ENCODE data around the gene SEPTIN12.
A peak's percentile ranks its signal among the peaks of the same experiment; 100 is the strongest.
"Not testable (repeated sequence)": the region's sequence is repeated elsewhere in the genome, so short reads cannot be mapped to it uniquely, and the experiment has no call there.

Gene SEPTIN12

DNA sequence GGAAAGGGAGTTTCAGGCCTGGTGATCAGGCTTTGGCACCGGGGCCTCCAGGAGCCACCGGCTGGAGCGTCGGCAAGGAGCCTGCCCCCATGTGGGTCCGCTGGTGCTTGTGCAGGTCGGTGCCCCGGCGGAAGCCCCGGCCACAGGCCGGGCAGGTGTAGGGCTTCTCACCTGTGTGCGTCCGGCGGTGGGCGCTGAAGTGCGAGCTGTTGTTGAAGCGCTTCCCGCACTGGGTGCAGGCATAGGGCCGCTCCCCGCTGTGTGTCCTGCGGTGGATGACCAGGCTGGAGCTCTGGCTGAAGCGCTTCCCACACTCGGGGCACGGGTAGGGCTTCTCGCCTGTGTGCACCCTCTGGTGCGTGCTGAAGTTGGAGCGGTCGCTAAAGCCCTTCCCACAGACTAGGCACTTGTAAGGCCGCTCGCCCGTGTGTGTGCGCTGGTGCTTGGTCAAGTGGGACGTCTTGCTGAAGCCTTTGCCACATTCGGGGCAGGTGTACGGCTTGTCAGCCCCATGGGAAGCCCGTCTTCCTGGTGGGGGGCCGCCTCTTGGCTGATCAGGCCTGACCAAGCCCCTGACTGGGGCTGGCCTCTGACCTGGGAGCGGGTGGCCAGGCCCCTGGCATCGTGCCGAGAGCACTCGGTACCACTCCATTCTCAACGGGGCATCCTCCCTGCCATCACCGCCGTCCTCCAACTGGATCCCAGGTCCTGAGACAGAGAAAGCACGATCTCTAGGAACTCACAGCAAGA is 35.6 kb downstream of the SEPTIN12 start:
- no peak for DNase-seq (ENCODE audit: low spot score)

DNA sequence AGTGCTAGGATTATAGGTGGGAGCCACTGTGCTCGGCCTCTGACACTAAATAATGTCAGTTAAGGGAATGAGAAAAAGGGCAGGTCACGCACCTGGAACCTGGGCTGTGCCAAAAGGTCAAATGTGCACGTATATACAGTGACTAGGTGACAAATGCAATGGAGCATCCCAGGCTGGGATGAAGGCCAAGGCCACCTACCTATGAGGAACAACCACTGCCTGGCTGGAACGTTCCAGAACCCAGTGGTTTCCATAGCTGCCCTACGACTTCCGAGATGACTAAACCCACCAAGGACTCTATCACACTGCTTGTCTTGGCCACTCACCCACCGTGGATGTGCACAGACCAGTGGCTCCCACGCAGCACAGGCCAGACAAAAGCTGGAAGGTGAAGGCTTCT is 37.2 kb downstream of the SEPTIN12 start:
- no peak for DNase-seq (ENCODE audit: low spot score)

DNA sequence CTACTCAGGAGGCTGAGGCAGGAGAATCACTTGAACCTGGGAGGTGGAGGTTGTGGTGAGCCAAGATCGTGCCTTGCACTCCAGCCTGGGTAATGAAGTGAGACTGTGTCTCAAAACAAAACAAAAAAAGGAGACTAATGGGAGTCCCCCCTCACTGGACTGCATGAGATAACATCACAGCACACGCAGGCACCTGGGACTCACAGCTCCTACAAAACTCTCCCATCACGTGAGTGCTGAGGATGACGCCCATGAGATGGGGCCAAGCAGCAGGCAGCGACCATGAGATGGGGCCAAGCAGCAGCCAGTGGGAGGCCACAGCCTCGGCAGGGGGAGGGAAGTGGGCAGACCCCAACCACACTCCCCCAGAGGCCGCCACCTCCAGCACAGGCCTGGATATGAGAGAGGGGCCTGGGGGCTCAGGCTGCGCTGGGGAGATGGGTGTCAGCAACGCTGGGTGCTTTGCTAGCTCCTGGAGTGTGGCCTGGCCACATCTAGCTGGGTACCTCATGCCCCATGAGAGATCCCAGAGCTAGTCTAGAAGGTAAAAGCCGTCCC is 38.4 kb downstream of the SEPTIN12 start:
- no peak for DNase-seq (ENCODE audit: low spot score)

DNA sequence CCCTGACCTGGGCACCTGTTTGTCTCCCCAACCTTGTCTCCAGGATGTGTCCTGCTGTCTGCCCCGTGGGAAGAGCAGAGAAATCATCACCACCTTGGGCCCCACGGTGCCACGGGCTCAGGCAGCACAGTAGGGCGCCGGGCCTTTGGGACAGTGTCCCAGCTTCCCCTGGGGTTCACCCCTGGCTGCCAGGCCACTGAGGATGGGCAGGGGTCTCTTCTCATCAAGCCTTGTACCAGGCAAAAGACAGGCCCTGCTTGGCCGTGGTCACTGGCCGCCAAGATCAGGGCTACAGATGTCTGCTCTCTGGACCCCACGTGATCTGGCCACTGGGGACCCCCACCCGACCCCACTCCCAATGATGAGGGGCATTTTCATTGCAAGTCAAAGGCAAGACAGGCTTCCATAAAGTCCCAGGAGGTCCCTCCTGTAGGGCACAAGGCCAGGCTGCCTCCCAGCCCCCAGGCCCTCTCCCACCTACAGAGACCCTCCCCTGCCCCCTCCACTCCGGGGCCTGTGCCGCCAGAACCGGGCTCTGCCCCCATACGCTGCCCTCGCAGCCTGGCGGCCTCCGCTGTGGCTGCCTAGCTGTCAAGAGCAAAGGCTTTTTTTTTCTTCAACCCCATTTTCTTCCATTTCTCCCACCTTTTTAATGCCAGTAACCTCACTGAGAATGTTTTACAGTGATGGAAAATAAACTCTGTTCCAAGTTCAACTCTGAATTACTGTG is 39.3 kb downstream of the SEPTIN12 start:
- DNase-seq (ENCODE audit: low spot score): no peak

DNA sequence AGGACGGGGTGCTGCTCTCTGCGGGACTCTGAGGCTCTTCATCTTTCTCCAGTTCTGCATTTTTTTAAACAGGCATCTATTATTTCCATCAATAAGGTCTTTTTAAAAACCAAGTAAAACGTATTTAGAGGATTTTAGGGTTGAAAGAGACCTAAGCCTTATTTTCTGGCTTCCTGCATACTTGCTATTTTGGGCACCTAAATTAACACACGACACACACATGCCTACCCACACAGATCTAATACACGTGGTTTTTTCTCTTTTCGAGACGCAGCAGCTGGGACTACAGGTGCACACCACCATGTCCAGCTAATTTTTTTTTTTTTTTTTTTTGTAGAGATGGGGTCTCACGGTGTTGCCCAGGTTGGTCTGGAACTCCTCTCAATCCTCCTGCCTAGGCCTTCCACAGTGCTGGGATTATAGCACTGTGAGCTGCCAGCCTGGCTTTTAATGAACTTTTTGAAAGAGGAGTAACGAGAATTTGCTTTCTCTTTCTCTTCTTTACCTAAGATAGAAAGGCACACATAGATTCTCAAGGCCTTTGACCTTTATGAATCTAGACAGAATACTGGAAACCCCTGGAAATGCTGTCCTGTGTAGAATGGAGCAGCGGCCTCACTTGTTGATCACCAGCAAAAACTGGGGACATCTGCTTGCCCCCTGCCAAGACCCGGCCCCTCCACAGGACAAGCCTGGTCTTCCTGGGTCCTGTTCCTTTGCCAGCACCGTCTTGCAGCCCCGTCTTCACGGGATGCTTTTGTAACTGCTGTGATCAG is 40.1 kb downstream of the SEPTIN12 start:
- DNase-seq (ENCODE audit: low spot score): no peak

DNA sequence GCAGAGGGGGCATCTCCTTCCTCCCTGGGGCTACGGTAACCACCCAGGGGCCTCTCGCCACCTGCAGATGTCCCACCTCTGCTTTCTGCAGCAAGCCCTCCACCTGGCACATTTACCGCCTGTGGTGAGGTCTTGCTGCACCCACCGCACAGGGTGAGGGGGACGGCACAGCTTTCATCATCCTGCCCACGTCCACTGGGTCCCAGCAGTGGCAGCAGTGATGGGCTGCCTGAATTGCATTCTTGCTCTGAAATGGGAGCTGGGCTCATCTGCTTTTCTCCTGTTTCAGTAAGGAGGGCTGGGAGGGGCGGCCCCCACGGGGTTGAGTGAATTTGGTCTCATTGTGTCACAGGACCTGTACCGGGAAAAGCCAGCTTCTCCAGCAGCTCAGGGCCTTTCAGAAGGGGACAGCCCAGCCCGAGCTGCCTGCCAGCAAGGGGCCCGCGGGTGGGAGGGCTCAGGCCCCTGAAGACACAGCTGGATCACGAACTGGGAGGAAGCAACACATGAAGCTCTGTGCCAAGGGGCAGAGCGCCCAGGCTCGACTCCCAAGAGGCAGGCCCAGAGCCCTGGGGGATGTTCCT is 41.1 kb downstream of the SEPTIN12 start:
- no peak for DNase-seq (ENCODE audit: low spot score)

DNA sequence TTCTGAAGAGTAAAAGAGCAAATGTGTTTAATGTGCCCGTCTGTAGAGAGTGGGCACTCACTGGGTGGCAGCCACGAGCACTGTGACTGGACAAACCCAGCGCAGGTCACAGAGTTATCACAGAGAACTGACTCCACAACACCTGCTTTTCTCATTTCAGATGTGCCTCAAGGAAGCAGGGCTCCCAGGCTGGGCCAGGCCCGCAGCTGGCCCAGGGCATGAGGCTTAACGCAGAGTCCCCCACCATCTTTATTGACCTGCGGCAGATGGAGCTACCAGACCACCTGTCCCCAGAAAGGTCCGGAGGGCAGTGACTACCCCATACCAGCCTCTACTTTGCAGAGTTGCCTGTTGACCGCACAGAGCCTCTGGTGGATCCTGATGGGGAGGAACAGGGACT is 41.9 kb downstream of the SEPTIN12 start:
- DNase-seq (ENCODE audit: low spot score): no peak

DNA sequence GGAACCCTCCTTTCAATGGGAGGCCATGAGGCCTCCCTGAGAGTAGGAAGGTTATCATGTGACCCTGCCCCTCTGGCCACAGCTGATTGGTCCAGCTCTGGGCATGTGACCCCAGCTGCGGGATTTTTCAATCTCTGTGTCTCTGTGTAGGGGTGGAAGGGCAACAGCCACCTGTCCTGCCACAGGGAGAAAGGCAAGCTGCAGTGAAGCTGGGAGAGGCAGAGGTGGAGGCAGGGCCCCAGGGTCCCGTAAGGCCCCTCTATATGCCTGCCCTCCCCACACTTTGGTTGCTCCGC is 42.9 kb downstream of the SEPTIN12 start:
- no peak for DNase-seq (ENCODE audit: low spot score)

DNA sequence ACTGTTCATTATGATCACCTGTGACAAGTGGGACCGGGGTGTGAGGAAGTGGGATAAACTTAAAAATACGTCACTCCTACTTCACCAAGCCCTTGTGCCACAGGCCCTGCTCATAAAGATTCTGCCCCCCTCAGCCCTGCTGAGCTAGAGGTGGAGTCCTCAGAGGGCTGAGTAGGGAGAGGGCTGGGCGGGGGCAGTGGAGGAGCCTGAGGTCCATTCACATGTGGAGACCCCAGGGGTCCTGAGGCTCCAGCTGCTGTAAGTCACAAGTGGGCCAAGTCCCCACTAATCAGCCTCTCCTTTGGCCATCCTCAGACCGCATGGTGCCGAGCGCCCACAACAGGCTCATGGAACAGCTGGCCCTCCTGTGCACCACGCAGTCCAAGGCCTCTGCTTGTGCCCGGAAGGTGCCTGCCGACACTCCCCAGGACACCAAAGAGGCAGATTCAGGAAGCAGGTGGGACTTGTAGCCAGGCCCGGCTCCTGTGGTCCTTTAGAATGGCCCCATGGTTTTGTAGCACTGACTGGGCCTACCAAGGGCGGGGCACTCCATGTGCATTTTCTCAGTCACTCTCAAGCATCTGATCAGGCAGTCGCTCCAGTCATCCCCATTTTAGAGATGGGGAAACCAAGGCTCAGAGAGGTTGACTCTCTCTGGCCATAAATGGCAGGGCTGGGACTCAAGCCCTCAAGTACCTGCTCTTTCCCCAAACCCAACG is 43.4 kb downstream of the SEPTIN12 start:
- no peak for DNase-seq (ENCODE audit: low spot score)

DNA sequence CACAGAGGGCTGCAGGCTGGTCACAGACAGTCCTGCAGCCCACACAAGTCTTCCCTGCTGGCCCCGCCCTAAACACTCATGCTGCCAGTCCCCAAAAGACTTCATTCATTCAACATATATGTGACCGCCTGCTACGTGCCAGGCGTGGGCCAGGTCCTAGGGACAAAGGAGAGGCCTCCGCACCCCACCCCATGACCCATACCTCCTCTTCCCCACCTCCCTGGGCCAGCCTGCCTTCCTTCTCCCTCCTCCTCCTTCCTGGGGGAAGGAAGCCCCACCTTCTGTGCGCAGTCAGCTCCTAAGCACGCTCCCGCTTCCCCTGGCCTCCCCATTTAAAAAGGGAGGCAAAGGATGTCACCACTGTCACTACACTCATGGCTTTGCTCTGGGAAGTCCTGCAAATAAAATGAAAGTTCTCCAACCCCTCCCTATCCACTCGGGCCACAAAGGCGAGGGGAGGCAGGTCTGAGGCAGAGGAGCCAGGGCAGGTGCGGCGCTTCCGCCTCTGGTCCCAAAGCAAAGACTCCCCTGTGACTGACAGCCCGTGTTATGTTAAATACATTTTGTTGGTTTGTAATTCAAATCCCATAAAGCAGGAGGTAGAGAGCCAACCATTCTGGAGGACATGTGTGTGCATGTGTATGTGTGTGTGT is 44.8 kb downstream of the SEPTIN12 start:
- no peak for DNase-seq (ENCODE audit: low spot score)

DNA sequence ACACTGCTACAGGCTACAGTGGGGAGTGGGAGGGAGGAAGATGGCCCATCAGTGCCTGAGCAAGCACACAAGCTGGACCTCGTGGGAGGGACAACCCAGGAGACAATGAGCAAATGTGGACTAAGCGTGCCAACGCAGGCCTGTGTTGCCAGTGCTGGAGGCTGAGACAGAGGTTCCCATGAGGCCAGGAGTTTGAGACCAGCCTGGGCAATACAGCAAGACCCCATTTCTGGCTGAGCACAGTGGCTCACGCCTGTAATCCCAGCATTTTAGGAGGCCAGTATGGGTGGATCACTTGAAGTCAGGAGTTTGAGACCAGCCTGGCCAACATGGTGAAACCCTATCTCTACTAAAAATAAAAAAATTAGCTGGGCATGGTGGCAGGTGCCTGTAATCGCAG is 49.8 kb downstream of the SEPTIN12 start:
- not testable (repeated sequence) for DNase-seq (ENCODE audit: low spot score)

DNA sequence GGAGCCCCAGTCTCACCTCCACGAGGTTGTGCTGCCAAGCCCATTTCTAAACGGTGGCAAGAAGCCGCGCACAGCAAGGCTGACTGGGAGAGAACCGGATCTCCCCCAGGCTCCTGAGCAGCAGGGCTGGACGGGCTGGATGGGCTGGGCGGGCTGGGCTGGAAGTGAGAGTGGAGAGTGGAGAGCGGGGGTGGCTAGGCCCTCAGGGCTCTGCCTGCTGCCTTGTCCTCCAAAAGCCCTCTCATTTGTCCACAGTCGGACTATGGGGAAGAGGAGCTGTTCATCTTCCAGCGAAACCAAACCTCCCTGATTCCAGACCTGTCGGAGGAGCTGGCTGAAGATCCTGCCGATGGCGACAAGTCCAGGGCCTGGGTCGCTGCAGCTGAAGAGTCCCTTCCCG is 50.6 kb downstream of the SEPTIN12 start:
- no peak for DNase-seq (ENCODE audit: low spot score)

DNA sequence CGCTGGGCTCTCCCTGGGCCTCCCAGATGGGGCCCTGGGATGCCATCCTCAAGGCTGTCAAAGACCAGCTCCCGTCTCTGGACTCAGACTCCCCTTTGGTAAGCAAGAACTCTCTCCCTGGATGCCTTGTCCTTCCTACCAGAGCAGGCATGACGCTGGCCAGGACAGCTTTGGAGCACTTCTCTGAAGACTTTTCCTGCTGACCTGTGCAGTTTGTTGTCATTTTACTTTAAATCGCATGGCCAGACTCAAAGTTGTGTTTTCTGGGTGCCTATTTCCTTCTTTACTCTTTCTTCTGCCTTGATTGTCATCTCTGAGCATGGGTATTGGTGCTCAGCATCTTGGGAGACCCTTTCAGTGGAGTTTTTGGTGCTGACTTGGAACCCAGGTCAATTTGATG is 51.6 kb downstream of the SEPTIN12 start:
- no peak for DNase-seq (ENCODE audit: low spot score)

DNA sequence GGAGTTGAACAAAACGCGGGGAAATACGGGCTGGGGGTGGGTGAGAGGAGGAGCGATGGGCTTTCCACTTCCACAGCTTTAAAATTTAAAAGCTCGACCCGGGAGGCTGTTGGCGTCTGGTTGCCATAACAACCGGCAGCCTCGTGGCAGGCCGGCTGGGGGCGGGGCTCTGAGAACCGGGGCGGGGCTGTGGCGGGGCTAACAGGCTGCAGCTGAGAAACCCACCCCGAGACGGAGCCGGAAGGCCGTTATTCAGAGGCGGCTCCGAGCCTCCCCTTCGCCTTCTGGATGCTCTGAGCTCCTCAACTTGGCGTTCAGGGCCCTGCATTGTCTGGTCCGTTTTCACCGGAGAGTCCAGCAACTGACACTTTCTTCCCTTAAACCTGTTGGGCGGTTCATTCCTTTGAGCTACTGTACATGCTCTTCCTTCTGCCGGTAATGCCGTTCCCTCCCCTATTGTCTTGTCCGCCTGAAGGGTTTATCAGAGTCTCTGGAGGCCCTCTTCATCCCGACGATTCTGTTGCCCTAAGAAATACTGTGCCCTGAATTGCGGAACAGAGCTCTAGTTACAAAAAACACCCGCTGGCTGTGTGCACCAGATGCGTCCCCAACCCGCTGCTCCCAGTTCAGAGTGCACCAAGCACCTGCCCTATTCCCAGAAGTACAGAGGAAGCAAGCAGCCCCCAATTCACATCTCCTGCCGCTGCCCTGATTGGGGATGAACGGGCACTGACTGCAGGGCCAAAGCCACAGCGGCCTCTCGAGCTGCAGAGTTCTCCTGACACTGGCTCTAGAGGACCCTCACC is 53.2 kb downstream of the SEPTIN12 start:
- DNase-seq (ENCODE audit: low spot score): peak; percentile 94

DNA sequence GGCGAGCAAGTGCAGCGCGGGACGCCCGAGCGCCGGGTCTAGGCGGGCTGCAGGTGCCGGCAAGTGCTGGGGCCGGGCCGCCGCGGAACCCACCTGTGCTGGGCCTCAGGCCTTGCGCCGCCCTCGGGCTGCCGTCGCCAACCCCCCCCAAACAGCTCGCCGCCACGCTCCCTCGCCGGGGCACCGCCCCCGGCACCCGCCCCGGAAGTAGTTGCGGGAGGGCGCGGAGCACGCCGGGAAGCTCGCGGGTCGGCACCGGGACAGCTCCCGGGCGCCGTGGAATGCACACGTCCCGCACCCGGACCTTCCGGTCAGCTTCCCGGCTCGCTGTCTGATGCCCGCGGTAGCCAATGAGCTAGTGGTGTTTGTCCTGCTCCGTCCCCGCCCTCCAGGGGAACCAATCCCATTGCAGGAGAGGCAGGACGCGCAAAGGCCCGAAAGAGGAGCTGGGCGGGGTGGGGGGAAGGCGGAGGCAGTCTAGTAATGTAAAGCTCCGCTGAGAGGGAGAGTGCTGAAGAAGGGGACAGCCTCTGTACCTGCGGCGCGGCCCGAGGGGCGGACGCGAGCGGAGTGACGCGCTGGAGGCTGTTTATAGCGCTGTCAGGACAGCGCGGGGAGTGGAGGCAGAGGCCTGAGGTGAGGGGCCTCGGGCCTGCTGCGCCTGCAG is 53.9 kb downstream of the SEPTIN12 start, which contains the start of the genes ANKS3 and DNAAF8:
Gene ANKS3, minus strand, starts transcription at position 209 of the 667 bp plus-strand sequence. CDS start 4,122 bp downstream, outside the sequence.
Gene DNAAF8, plus strand, starts transcription at position 475 of the 667 bp plus-strand sequence. CDS start 1,978 bp downstream, outside the sequence.
- DNase-seq (ENCODE audit: low spot score): peak; percentile 75

DNA sequence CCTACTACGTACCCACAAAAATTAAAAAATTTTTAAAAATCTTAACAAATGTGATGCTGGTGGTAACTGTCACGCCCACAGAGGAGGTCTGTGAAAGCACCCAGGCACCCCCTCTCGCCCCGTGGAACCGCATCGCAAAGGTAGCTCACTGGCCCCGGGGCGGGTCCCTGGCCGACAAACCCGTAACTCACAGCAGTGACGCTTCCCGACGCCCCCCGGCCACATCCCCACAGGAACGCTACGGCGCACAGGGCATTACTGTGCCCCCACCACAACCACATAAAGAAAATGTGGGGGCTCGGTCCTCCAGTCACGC is 54.4 kb downstream of the SEPTIN12 start:
- no peak for DNase-seq (ENCODE audit: low spot score)

DNA sequence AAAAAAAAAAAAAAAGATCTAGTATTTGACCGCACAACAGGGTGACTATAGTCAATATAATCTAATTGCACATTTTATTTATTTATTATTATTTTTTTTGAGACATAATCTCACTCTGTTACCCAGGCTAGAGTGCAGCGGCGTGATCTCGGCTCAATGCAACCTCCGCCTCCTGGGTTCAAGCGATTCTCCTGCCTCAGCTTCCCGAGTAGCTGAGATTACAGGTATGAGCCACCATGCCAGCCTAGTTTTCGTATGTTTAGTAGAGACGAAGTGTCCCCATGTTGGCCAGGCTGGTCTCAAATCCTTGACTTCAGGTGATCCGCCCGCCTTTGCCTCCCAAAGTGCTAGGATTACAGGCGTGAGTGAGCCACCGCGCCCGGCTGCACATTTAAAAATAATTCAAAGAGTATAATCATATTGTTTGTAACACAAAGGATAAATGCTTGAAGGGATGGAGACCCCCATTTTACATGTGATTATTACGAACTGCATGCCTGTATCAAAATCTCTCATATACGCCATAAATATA is 54.9 kb downstream of the SEPTIN12 start:
- DNase-seq (ENCODE audit: low spot score): no peak

DNA sequence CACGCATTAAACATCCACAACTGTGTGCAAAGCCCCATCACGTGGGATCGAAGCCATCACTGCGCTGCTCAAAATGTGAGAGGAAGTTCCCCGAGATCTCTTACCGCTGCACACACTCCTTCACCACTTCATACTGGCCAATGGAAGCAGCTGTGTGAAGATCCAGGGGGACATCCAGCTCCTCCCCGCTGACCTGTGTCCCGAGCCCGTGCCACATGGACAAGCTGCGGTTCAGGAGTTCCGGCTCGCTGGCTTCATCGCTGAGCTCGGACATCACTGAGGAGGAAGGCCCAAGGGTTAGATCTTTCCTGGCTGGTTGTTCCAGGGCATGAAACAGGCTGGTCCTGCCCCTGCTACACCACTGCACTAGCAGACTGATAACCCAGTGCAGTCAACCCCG is 58.3 kb downstream of the SEPTIN12 start:
- no peak for DNase-seq (ENCODE audit: low spot score)

DNA sequence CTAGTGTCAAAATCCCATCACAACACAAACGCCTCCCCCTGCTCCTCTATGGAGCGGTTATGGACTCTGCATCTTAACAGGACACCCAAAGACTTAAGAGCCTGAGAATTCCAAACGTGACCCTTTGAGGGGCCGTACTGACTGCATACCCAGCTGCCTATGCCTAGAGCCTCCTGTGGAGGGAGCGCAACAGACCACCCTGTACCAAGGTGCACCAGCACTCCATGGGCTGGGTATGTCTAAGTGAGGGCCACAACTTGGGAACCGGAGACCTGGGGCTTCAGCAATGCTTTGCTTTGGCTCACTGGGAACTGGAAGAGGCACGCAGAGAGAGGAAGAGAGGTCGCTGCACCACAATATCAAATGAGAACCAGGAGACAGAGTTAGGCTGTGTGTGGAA is 59.5 kb downstream of the SEPTIN12 start:
- no peak for DNase-seq (ENCODE audit: low spot score)

Data from CD4-positive, alpha-beta T cell treated with Interleukin-2 at 100 ng/mL for 4 hours (primary cell).